GM19351 (cell line): ENCODE measurements around the gene MAMDC2.
"Not testable (repeated sequence)": the region's sequence is repeated elsewhere in the genome, so short reads cannot be mapped to it uniquely, and the experiment has no call there.

Experiments used
- ATAC-seq: cut with Tn5 transposase; IDR thresholded peaks from one replicate; pipeline ENCODE4 v1.9.1; 2021; ENCODE audit warnings: mild to moderate bottlenecking, moderate library complexity; ENCODE audit not compliant: unreplicated experiment

The MAMDC2 gene

DNA sequence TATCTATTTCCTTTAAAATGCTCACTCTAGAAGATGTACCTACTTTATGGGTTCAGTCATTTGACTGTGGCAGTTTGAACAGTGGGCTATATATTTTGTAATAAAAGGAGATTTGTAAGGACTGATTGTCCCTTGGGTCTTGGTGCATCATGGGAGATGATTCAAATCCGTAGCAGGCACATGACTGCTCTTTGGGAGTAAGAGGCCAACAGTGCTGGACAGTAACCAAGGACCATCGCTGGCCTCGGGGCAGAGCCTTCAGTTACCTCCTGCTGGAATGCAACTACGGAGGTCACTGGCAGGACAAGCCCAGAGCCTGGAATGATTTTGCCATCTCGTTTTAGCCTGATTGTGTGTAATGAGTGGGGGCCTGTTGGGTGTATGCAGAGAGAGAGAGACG, 7.0 kb upstream of the MAMDC2 start:
- ATAC-seq: no peak

DNA sequence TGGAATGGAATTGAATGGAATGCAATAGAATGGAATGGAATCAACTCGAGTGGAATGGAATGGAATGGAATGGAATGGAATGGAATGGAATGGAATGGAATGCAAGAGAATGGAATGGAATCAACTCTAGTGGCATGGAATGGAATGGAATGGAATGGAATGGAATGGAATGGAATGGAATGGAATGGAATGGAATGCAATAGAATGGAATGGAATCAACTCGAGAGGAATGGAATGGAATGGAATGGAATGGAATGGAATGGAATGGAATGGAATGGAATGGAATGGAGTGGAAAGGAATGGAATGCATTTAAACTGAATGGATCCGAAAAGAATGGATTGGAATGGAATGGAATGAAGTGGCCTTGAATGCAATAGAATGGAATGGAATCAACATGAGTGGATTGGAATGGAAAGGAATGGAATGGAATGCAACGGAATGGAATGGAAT, 5.5 kb upstream of the MAMDC2 start:
- ATAC-seq: not testable (repeated sequence)

DNA sequence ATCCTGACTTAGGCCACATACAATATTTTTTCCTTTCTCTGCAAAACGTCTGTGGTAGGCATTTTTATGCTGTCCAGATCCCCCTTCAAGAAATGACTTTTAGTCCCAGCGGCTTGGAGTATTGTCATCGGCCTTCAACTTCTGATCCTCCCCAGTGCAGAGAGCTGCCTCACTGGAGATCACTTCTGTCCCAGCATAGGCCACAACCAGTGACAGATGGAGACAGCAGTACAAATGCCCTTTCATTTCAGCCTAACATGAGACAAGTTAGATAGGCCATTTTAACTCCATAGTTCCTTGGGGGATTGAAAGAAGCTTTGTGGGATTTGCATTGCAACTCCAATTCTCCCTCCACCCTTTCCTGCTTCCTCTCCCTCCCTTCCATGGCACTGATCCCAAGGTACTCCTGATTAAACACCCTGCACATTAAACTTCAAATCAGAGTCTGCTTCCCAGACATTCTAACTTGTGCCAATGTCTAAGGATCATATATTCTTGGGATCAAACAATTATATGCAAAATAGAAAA, 3.2 kb upstream of the MAMDC2 start:
- no peak for ATAC-seq

DNA sequence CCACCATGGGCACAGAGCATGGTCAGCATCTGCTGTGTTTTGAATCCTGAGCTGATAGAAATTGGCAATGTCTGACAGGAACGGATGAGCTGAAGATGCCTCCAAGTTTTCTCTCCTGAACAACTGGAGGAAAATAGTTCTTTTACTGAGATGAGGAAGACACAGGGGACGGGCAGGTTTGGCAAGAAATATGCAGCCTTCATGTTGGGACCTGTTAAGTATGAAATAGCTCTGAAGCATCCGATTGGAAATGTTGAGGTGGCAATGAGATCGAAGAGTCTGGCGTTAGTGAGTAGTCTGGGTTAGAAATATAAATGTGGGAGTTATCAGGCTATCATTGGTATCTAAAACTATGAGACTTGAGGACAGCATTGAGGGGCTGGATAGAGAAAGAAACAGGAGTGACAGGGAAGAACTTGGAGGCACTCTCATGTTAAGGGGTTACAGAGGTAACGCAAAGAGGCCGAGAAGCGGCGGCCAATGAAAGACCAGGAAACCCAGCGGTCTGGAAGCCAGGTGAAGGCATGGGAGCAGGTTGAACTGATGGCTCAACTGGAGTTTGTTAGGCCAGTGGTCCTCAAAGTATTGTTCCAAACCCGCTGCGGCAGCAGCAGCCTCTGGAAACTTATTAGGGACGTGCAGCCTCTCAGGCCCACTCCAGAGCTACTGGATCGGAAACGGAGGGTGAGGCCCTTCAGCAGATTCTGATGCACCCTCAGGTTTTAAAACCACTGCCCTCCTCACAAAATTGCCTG, 1.0 kb upstream of the MAMDC2 start:
- ATAC-seq: no peak

GRCh38 chr9:70043285-70043684, 363 bp upstream of the MAMDC2 start:
- ATAC-seq: no peak

GRCh38 chr9:70044490-70045307, 1.1 kb downstream of the MAMDC2 start:
- no peak for ATAC-seq

- ATAC-seq: no peak
Measured at GRCh38 chr9:70045452-70045851, 1.8 kb downstream of the MAMDC2 start.

GRCh38 chr9:70046274-70047070, 2.8 kb downstream of the MAMDC2 start:
- ATAC-seq: no peak

- ATAC-seq: no peak
Measured at GRCh38 chr9:70049236-70049635, 5.6 kb downstream of the MAMDC2 start.

- no peak for ATAC-seq
Measured at GRCh38 chr9:70049672-70050271, 6.1 kb downstream of the MAMDC2 start.

GRCh38 chr9:70052768-70053167, 9.1 kb downstream of the MAMDC2 start:
- ATAC-seq: no peak

GRCh38 chr9:70053864-70054263, 10.2 kb downstream of the MAMDC2 start:
- ATAC-seq: no peak

DNA sequence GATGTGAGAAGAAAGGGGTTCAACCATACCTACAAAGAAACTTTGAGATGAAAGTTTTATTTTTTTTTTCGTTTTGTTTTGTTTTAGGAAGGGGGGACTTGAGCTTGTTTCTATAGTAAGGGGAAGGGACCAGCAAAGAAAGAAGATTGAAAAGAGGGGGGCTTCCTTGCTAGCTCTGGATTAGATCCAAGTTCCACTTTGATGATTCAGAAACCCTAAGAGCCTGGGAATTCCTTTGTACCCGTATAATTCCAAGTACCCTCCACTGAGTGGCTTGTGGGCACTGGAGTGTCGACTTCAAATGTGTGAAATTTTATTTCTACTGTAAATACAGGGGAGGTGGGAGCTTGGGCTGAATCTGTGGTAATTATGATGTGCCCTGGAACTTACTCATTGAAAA, 10.9 kb downstream of the MAMDC2 start:
- no peak for ATAC-seq

DNA sequence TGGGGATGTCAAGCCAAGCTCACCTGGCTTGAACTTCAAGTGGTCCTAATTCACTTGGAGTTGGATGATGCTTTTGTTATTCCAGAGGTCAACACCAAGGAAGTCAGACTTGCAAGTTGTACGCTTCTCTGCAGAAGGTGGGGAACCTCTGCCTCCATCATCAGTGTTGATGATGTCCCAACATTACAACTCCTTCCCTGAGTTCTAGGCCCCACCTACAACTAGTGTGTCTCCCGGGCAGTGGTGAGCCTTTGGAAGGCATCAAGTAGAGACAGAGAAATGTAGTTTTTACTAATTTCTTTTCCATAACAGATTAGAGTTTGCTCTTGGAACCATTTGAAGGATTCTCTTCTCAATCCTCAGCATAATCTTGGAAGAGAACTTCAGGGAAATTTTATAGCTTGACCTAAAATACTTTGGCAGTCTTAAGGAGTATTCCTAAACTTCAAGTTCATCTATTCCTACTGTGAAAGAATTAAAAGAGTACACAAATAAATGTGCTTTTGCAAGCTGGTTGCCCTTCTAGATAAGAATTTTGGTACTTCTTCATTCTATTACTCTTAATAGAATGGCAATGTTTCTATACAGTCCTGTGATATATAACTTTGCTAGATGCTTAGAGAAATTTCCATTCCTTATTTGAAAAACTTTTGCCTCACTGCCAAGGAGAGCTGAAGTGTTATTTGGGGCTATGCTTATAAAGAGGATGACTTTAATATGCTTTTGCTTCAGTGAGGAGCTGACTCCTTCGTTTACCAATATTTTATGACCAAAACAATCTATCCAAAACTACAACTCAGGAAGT, 12.0 kb downstream of the MAMDC2 start:
- no peak for ATAC-seq

- no peak for ATAC-seq
Measured at GRCh38 chr9:70056211-70056944, 12.7 kb downstream of the MAMDC2 start.

GRCh38 chr9:70058569-70059116, 15.0 kb downstream of the MAMDC2 start:
- no peak for ATAC-seq

DNA sequence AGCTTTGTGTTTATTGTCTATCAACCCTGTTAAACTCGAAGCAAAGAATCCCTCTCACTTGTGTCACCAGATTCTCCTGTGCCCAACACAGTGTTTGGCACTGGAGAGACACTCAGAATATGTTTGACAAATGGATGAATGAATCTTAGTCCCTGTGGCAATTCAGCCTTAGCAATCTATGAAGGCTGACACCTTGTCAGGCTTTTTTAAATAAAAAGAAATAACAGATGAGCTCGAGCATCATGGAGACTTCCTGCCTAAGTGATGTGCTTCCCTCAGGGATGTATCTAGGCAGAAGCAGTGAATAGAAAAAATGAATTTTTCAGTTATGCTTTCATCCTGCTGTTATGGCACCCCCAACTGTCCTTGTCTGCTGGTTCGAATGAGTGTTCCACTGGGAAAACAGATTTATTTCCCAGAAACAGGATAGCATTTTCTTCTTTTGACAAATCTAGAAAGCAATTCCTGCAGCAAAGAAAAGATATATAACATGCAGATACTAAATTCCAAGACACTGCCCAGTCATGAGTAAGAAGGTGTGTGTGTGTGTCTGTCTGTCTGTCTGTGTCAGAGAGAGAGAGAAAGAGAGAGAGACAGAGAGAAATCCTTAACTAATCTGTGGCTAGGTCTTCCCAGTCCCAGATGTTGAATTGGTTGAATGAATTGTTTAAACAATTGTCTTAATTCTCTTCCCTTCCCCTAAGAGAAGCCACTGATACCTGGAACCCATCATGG, 16.7 kb downstream of the MAMDC2 start:
- ATAC-seq: no peak

DNA sequence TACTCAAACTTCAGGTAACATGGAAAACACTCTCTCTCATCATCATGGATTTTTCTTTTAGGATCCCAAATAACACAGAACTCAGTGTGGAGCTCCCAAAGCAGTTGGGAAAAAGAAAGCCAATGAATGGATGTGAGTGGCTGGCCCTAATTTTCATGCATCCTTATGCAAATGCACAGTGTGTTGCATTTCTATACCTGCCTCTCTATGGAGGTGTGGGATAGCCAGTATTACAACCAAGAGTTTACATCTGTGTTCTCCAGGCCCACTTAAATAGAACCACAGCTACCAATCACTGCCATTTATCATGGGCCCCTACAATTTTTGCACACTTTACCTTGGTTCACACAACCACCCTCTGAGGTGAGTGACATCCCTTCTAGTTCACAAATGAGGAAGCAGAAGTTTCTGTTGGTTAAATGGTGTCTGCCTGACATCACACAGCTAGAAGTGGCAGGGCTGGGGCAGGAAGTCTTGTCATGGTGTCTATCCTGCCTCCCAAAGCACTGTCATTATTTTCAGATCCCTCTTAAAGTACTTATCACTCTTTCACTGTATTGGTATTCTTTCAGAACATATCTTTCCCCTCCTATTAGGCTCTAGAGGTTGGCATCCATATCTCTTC, 17.3 kb downstream of the MAMDC2 start:
- ATAC-seq: peak; percentile 100
